K562 (cell line): ENCODE results near the gene TANC1. TPM values are rescaled to one million over a fixed set of nuclear protein-coding genes. Genes with fewer than 3 reads are reported as not detected.
A peak's percentile ranks its signal among the peaks of the same experiment; 100 is the strongest.

ENCODE experiments used
- CBFA2T3 ChIP-seq: fragments of 450-650 bp; IDR thresholded peaks from 2 replicates; pipeline ENCODE4 v1.6.1; 2017
- CREM ChIP-seq: IDR thresholded peaks from 2 replicates; pipeline ENCODE4 v1.6.1; 2014; ENCODE audit warnings: antibody characterized with exemption, low read depth
- CTBP1 ChIP-seq: fragments of 450-650 bp; IDR thresholded peaks from 2 replicates; pipeline ENCODE4 v1.6.1; 2016; ENCODE audit warnings: borderline replicate concordance
- DPF2 ChIP-seq: fragments of 450-650 bp; IDR thresholded peaks from 2 replicates; pipeline ENCODE4 v1.6.1; 2016
- EGR1 ChIP-seq: fragments of 450-650 bp; conservative IDR thresholded peaks from 2 replicates; pipeline ENCODE4 v1.6.1; 2017; ENCODE audit warnings: mild to moderate bottlenecking
- ELF4 ChIP-seq: fragments of 450-650 bp; formaldehyde crosslinking; IDR thresholded peaks from 2 replicates; pipeline ENCODE4 v1.4.0; 2022; ENCODE audit warnings: missing genetic modification characterization
- JUND ChIP-seq, 2 experiments: IDR thresholded peaks; 2 replicates in 1 of 2; 3 replicates in 1 of 2; pipeline ENCODE4 v1.6.1; 2011; ENCODE audit warnings: borderline replicate concordance in 2 of 2, low read depth in 2 of 2, low read length in 2 of 2, improper control_type of control experiment in 1 of 2, missing biosample characterization in 1 of 2, missing genetic modification characterization in 1 of 2, missing genetic modification reagents in 1 of 2
- KLF16 ChIP-seq: IDR thresholded peaks from 2 replicates; pipeline ENCODE4 v1.6.1; 2016; ENCODE audit warnings: antibody characterized with exemption
- NBN ChIP-seq: fragments of 450-650 bp; IDR thresholded peaks from 2 replicates; pipeline ENCODE4 v1.6.1; 2016; ENCODE audit warnings: low read depth, mild to moderate bottlenecking
- NFE2 ChIP-seq: IDR thresholded peaks from 2 replicates; pipeline ENCODE4 v1.6.1; 2014; ENCODE audit warnings: antibody characterized with exemption, low read depth
- PML ChIP-seq: IDR thresholded peaks from 2 replicates; pipeline ENCODE4 v1.6.1; 2012; ENCODE audit warnings: low read length, inconsistent platforms
- POLR2AphosphoS5 ChIP-seq: IDR thresholded peaks from 2 replicates; pipeline ENCODE4 v1.6.1; 2011; ENCODE audit warnings: mild to moderate bottlenecking, low read depth, low read length, moderate library complexity; ENCODE audit not compliant: control insufficient read depth, insufficient read depth
- RBBP5 ChIP-seq: fragments of 200-600 bp; sonication (generic); IDR thresholded peaks from 2 replicates; pipeline ENCODE4 v1.6.1; 2012; ENCODE audit warnings: borderline replicate concordance, mild to moderate bottlenecking, low read length, control low read depth, inconsistent platforms; ENCODE audit not compliant: insufficient read depth, poor library complexity, severe bottlenecking
- TCF3 ChIP-seq: sonication (generic); formaldehyde crosslinking; IDR thresholded peaks from 2 replicates; pipeline ENCODE4 v1.4.0; 2020; ENCODE audit warnings: mild to moderate bottlenecking, missing genetic modification reagents
- ZMIZ1 ChIP-seq, 2 experiments: fragments of 150-350 bp in 1 of 2; IDR thresholded peaks; 2 replicates each; pipeline ENCODE4 v1.6.1; 2012 to 2016; ENCODE audit warnings: low read depth in 2 of 2, low read length in 2 of 2, mild to moderate bottlenecking in 1 of 2, moderate library complexity in 1 of 2
- ZNF212 ChIP-seq: fragments of 450-650 bp; formaldehyde crosslinking; IDR thresholded peaks from 2 replicates; pipeline ENCODE4 v1.4.0; 2020; ENCODE audit warnings: mild to moderate bottlenecking
- ZNF551 ChIP-seq: fragments of 250-450 bp; sonication (Bioruptor Pico); IDR thresholded peaks from 2 replicates; pipeline ENCODE4 v1.5.0; 2021; ENCODE audit warnings: mild to moderate bottlenecking, moderate library complexity
- ZNF780A ChIP-seq: fragments of 250-450 bp; sonication (Bioruptor Pico); IDR thresholded peaks from 2 replicates; pipeline ENCODE4 v1.5.0; 2021; ENCODE audit warnings: mild to moderate bottlenecking
- polyA plus RNA-seq, 8 experiments: library from polyadenylated mRNA; depleted of rRNA in 4 of 8; stranded (reverse) in 5 of 8; unstranded in 3 of 8; fragments of >200 nt; fragmentation: Nextera tagmentation in 2 of 8; fragmentation: Illumina TruSeq in 1 of 8; extraction: Ambion mirVana in 2 of 8; extraction: Trizol in 1 of 8; gene quantifications; 2 replicates each; pipeline versions ENCODE4 v1.2.1 to v1.2.3, GENCODE V29; 2011 to 2014; ENCODE audit warnings: inconsistent platforms in 1 of 8, missing spikeins in 1 of 8
- total RNA-seq, 7 experiments: library from RNA; depleted of rRNA in 6 of 7; stranded (reverse); fragments of >200 nt in 6 of 7; fragmentation: Illumina TruSeq in 2 of 7; extraction: Trizol in 2 of 7; gene quantifications; 2 replicates each; pipeline versions ENCODE4 v1.2.1 to v1.2.3, GENCODE V29; 2011 to 2021; ENCODE audit warnings: low replicate concordance in 1 of 7
- TF ChIP-seq, protein P1 (sequence below): fragments of 250-450 bp; sonication (Bioruptor Pico); IDR thresholded peaks from 2 replicates; pipeline ENCODE4 v1.4.0; 2020; ENCODE audit warnings: borderline replicate concordance

TANC1 gene
- total and polyA plus RNA-seq, 9 of the 15 experiments (the other 6 are each of a cell fraction or from before 2014, with no cell fraction given), result under 0.01 to 0.20 (median 0.07) TPM; not detected in 1

DNA sequence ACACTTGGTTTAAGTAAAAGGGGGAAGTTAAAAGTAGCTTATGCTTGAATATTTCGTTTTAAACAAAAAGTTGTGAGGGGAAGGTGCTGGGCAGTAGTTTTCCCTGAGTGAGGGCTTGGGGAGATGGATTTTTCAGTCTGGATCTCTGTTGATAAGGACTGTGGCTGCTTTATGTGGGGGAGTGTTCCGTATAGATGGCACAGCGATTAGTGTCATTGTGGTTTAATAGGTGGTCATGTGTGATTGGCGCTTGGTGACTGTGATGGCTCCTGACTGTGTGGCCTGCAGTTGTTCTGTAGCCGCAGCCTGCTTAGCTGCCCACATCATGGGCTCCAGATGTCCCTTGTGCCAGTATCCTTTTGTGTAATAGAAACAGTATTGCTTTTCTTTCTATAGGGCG is 161.9 kb downstream of the TANC1 start (continued):
- TF ChIP-seq ZMIZ1 (IDR thresholded peaks at IDR 0.05; ENCODE audit: low read depth in 2 of 2, low read length in 2 of 2) (peak in 1 of 2 experiments; percentile 70; a peak in 2 of 4 replicates), ZNF780A (CRISPR knock-in tag) (no peak), ZNF212 (CRISPR knock-in tag) (no peak), NFE2 (0 out of 2 replicates have a peak, but pooled peaks have one; percentile 57), RBBP5 (peak; percentile 27), CREM (peak; percentile 86), CTBP1 (peak; percentile 83; the same call in 1 of the 2 replicates), ELF4 (peak; percentile 97), POLR2AphosphoS5 (0 out of 2 replicates have a peak, but pooled peaks have one; percentile 18), ZNF551 (no peak), EGR1 (peak; percentile 54; the same call in 1 of the 2 replicates), NBN (peak; percentile 62; the same call in 1 of the 2 replicates), PML (peak; percentile 76; the same call in 1 of the 2 replicates), DPF2 (peak; percentile 89), TCF3 (CRISPR knock-in tag) (peak; percentile 75), KLF16 (peak; percentile 83), CBFA2T3 (peak; percentile 89), JUND (IDR thresholded peaks at IDR 0.05; ENCODE audit: borderline replicate concordance, low read depth, low read length) (peak; percentile 74; the same call in 1 of the 2 replicates), JUND (tag; IDR thresholded peaks at IDR 0.05; ENCODE audit: borderline replicate concordance, low read depth, low read length) (peak; percentile 55; the same call in 2 of the 3 replicates)
- TF ChIP-seq, protein P1, sequence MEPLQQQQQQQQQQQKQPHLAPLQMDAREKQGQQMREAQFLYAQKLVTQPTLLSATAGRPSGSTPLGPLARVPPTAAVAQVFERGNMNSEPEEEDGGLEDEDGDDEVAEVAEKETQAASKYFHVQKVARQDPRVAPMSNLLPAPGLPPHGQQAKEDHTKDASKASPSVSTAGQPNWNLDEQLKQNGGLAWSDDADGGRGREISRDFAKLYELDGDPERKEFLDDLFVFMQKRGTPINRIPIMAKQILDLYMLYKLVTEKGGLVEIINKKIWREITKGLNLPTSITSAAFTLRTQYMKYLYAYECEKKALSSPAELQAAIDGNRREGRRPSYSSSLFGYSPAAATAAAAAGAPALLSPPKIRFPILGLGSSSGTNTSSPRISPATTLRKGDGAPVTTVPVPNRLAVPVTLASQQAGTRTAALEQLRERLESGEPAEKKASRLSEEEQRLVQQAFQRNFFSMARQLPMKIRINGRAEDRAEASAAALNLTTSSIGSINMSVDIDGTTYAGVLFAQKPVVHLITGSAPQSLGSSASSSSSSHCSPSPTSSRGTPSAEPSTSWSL, result peak; percentile 60; the same call in 1 of the 2 replicates
